GM19455 (cell line): Measurements from ENCODE around the gene VKORC1L1.
"Not testable (repeated sequence)": the region's sequence is repeated elsewhere in the genome, so short reads cannot be mapped to it uniquely, and the experiment has no call there.

ENCODE experiments used
- ATAC-seq: cut with Tn5 transposase; IDR thresholded peaks from one replicate; pipeline ENCODE4 v1.9.1; 2021; ENCODE audit not compliant: unreplicated experiment

VKORC1L1 gene

DNA sequence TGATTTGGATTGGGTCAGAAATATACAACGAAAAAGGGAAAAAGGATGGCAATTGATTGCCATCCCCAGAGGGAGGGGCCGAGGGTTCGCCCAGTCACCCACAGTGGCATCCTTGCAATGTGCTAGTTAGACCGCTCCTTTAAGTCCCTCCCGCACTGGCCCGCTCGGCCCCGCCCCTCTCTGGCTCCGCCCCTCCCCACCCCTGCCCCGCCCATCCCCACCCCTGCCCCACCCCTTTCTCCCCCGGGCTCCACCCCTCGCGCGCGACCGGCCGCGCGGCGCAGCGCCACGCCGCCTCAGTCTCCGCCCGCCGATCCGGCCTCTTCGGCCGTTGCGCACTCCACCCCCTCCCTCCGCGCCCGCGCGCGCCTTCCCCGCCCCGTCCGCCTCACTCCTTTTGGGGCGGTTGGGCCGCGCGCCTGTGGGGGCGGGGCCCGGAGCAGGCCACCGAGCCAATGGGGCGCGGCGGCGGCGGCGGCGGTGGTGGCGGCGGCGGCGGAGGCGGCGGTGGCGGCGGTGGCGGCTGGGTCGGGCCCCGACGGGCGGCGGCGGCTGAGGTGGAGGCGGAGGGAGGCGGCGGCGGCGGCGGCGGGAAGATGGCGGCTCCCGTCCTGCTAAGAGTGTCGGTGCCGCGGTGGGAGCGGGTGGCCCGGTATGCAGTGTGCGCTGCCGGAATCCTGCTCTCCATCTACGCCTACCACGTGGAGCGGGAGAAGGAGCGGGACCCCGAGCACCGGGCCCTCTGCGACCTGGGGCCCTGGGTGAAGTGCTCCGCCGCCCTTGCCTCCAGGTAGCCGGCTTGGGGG lies at the start of gene VKORC1L1:
Gene VKORC1L1 (plus strand): TSS at position 299 of the 806 bp plus-strand sequence. CDS start 298 bp downstream, at position 597.
- ATAC-seq: peak; percentile 84

DNA sequence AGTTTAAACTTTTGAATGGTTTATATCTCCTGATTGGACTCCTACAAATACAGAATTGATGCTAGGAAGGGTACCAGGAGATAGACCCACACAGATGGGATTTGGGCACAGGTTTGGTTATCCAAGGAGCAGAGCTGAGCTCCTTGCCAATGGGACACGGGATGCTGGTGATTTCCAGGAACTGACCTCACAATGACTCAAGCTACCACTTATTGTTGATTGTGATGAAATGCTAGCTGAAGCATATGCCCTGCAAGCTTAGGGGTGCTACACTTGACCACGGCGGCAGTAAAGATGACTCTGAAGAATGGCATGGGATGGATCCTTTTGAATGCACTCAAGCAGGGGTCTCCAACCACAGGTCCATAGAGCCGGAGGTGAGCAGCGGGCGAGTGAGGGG lies 45.5 kb upstream of the VKORC1L1 start:
- ATAC-seq: no peak

DNA sequence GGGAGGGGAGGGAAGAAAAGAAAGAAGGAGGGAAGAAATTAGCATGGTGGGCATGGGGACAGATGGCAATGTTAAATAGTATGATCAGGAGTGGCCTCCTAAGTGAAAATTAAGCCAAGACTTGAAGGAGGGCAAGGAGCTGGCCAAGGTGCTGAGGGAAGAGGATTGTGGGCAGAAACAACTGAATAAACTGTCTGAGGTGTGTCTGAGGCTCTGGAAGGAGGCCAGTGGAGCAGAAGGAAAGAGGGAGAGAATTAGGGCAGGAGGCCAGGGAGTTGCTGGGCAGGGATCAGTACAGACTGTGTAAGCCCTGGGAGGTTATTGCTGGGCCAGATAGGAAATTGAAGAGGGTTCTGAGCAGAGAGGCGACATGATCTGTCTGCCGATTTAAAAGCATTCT lies 40.6 kb upstream of the VKORC1L1 start:
- ATAC-seq: no peak

DNA sequence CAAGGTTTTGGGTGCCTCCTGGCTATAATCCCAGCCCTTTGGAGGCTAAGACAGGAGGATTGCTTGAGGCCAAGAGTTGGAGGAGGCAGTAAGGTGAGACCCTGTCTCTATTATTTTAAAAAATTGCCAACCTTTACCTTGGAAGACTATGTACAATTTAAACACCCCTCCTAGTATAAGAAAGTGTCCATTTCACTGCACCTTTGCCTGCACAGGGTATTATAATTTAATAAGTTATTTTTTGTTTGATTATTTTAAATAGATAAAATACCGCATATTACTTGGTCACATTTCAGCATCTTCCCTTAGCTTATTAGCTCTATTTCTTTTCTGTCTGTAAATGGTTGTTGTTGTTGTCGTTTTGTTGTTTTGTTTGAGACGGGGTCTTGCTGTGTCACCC lies 36.2 kb upstream of the VKORC1L1 start:
- not testable (repeated sequence) for ATAC-seq

DNA sequence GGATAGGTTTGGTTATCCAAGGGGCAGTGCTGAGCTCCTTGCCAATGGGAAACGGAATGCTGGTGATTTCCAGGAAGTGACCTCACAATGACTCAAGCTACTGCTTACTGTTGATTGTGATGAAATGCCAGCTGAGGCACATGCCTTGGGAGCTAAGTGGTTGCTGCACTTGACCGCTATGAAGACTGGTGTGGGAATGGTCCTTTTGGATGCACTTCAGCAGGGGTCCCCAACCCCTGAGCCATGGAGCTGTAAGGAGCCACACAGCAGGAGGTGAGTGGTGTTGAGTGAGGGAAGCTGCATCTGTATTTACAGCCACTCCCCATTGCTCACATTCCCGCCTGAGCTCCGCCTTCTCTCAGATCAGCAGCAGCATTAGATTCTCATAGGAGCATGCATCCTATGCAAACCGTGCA lies 35.3 kb upstream of the VKORC1L1 start:
- ATAC-seq: not testable (repeated sequence)

DNA sequence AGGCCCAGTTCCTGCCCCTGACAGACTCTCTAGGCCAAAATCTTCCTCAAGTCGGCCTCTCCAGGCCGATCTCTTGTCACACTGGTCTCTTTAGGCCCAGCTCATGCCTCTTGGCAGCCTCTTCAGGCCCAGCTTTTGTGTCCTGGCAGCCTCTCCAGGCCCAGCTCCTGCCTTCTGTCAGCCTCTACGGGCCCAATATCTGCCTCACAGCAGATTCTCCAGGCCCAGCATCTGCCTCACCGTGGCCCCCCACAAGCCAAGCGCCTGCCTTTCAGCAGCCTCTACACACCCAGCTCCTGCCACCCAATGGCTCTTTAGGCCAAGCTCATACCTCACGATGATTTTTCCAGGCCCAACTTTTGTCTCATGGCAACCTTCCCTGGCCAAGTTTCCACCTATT lies 33.0 kb upstream of the VKORC1L1 start:
- no peak for ATAC-seq

DNA sequence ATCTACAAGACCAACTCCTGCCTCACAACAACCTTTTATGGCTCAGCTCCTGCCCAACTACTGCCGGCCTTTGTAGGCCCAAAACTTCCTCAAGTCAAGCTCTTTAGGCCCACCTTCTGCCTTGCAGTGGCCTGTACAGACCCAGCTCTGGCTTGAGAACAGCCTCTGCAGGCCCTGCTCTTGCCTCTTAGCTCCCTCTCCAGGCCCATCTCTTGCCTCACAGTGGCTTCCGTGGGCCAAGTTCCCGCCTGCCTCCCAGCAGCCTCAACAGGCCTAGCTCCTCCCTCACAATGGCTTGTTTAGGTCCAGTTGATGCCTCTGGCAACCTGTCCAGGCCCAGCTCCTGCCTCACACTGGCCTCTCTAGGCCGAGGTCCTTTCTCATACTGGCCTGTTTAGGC lies 32.4 kb upstream of the VKORC1L1 start:
- no peak for ATAC-seq

DNA sequence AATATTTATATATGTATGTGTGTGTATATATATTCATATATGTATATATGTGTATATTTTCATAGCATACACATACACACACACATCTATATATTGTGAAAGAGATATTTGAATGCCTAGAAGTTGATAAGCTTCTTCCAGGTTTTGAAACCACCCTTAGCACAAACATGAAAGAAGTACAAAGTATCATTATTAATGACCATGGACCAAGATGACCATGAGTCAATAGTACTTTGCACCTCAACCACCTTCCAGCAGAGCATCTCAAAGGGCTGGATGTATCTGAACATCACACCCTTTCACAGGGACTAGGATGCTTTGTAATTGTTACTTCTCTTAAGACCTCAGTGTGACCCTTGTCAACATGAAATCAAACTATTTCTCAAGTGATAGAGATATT lies 29.3 kb upstream of the VKORC1L1 start:
- not testable (repeated sequence) for ATAC-seq

DNA sequence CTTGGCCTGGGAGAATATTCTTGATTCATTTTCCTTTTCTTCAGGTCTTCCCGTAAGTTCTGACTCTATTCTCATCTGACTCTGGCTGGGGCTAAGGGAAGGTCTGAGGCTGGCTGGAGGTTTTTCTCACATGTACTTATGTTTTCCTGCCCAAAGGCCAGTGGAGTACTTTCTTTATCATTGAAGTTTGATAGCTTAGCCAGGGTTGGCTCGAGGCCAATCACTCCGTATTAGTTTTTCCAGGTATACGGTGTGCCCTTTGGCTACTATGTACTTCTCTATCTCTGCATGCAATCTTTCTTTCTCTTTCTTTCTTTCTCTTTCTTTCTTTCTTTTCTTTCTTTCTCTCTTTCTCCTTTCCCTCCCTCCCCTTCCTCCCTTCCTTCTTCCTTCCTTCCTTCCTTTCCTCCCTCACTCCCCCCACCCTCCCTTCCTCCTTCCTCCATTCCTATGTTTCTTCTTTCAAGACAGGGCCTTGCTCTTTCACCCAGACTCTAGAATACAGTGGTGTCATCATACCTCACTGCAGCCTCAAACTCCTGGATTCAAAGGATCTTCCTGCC lies 26.8 kb upstream of the VKORC1L1 start:
- no peak for ATAC-seq

DNA sequence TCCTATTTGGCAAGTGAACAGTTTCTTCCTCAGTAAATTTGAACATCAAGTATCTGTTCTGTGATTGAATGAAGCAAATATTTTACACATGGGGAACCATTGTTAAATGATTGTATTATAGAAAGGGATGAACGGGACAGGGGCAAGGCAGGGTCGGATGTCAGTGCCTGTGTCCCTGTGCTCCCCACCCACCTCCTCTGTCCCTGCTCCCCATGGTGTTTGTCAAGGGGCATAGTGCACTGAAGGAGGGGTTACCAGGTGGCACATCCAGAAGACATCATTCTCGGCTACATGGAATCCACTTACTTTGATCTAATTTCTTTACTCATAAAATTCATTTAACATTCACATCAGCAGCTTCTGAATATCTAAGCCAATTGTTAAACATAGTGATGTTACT lies 19.4 kb upstream of the VKORC1L1 start:
- ATAC-seq: not testable (repeated sequence)

DNA sequence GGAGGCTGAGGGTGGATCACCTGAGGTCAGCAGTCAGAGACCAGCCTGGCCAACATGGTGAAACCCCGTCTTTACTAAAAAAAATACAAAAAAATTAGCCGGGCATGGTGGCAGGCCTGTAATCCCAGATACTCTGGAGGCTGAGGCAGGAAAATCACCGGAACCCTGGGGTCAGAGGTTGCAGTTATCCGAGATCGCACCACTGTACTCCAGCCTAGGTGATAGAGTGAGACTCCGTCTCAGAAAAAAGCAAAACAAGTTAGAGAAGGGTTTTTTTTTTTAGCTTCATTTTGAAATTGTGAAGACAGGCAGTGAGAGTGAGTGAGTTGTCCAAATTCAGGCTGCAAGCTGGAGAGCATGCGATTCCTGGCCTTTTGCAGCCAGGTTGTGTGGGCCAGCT lies 19.0 kb upstream of the VKORC1L1 start:
- not testable (repeated sequence) for ATAC-seq

DNA sequence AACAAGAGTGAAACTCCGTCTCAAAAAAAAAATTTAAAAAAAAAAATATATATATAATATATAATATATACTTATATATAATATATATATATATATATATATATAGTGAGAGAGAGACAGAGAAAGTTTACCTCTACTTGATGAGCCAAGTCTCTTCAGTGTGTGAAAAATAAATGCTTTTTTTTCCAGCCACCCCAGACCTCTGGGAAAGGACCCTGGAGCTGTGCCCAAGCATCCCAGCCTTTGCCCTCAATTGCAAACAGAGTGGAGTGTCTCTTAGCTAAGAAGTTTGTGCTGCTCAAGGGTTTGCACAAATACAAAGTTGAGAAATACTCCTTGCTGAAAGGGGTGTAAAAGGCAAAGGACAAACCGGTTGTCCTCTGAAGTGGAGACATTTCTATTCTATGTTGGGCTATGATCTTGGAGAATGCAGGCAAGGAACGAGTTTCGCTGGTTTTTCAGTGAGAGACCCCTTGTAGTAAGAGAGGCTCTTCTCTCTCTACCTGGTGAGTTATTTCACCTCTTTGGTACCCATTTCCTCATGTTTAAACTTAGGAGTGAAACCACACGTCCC lies 15.5 kb upstream of the VKORC1L1 start:
- not testable (repeated sequence) for ATAC-seq

DNA sequence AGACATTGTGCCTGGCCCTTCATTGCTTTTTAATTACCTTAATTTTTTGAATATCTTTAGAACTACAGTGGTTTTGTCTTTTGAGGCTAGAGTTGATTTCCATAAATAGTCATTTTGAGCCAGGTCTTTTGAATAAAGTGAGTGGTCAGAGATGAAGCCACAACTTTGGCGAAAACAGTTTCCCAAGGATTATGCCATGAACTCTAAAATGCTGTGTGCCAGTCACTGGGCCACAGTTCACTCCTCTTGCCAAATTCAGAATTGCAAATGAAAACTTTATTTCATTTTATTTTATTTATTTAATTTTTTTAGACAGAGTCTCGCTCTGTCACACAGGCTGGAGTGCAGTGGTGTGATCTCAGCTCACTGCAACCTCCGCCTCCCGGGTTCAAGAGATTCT lies 14.2 kb upstream of the VKORC1L1 start:
- not testable (repeated sequence) for ATAC-seq

DNA sequence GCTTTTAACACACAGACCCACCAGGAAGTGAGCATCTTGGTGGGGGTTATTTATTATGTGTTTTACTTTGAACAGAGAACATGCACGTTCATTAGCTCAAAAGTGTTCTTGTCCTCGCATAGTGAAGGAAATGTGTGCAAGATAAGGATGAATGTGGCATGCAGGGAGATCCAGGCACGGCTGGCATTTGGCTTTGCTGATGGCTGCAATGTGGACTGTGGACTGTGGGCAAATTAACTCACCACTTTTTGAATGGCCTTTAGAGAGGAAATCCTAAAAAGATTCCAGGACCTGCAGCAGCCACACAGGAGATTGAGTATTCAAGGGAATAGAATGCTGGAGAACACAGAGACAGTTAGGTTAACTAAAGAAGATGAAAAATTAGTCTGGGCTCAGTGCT lies 6.6 kb upstream of the VKORC1L1 start:
- ATAC-seq: not testable (repeated sequence)

DNA sequence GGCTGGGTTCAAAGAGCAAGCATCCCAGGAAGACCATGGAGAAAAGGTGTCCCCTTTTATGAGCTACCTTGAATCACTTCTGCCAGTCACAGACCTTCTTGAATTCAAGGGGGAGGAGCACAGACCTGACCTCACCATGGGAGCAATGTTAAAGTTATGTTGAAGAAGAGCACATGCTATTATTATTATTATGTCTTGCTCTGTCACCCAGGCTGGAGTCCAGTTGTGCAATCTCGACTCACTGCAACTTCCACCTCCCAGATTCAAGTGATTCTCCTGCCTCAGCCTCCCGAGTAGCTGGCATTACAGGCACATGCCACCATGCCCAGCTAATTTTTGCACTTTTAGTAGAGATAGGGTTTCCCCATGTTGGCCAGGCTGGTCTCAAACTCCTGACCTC lies 5.2 kb upstream of the VKORC1L1 start:
- not testable (repeated sequence) for ATAC-seq

DNA sequence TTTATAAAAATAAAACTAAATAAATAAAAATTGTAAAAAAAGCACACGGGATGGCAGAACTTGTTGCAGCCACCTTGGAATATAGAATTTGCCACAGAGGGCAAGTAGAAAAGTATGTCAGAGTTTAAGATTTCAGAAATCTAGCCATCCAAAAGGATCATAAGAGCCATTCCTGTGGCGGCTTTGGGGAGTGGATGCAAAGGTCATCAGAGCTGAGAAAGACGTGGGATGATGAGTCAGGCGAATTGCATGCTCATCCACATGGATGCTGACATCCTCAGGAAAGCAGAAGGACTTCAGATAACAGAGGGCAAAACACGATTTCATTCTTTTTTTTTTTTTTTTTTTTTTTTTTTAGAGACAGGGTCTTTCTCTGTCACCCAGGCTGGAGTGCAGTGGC lies 3.6 kb upstream of the VKORC1L1 start:
- not testable (repeated sequence) for ATAC-seq

DNA sequence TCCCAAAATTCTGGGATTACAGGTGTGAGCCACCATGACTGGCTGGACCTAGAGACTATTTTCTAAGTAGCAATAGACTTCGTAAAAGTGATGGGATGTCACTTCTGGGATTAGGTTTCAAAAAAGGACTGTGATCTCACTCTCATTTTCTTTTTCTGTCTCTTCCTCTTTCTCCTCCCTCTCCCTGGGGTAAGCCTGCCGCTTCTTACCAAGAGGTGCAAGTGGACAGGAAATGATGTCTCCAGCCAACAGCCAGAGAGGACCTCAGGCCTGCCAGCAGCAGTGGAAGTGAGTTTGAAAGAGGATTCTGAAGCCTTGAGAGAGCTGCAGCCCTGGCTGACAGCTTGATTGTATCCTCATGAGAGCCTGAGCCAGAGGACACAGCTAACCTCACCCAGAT lies 1.4 kb upstream of the VKORC1L1 start:
- not testable (repeated sequence) for ATAC-seq

DNA sequence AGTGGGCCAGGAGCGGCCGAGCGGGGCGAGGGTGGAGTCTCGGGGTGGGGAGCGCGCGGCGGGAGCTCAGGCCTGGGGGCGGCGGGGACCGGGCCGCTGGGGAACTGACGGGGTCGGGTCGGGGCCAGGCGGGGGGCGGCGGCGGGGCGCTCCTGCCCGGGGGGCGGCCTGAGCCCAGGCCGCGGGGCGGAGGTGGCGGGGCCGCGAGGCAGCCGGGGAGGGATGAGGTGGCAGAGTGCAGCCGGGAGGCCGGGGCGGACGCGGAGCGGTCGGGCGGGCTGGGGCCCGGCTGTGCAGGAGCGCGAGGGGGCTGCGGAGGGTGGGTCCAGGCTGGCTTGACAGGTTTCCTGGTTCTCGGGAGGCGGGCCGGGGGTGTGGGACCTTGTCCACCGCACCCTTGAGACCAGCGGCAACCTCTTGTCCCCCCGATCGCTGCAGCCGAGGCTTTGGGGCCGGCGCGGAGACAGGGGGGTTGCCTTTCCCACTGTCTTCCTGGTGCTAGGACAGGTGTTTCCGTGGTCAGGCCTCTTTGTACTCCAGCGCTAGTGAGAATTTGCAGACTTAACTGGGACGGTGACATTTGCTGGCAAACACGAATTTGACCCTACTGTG lies 814 bp downstream of the VKORC1L1 start:
- peak; percentile 41 for ATAC-seq

DNA sequence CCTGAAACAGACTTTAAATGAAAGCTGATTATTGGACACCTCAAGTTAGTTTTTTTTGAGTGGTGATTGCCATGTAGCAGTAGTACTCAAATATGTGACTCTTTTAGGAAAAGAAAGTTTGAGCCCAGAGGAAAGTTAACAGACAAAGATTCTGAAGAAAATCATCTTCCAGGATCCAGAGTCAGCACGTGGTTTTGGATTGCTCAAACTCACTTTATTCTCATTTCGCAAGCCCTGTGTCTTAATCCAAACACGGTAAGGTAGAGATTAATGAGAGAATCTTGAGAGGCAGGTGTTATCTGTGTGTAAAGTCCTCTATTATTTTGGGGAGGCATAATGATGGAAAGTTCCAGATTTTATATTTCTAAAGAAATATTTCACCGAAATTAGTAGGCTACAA lies 2.8 kb downstream of the VKORC1L1 start:
- ATAC-seq: not testable (repeated sequence)

DNA sequence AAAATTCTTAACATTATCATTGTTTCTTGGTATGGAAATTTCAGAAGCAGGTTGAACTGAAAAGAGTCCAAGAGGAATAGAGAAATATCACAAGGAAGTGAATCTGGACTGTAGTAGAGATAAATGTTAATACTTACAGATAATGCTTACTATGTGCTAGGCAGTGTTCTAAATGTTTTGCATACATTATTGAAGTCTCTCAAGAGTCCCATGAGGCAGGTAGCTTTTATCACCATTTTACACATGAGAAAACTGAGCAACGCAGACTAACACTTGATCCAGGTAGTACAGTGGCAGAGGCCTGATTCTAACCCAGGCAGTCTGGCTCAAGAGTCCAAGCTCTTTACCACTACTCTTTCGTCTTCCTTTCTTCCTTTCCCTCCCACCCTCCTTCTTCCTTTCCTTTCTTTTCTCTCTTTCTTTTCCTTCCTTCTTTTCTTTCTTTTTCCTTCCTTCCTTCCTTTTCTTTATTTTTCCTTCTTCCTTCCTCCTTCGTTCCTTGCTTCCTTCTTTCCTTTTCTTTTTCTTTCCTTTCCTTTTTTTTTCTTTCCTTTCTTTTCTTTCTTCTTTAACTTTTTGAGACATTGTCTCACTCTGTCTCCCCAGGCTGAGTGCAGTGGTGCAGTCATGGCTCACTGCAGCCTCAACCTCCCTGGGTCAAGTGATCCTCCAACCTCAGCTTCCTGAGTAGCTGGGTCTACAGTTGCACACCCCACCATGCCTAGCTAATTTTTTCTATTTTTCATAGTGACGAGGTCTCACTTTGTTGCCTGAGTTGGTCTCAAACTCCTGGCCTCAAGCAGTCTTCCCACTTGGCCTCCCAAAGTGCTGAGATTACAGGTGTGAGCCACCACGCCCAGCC lies 6.6 kb downstream of the VKORC1L1 start:
- ATAC-seq: not testable (repeated sequence)

DNA sequence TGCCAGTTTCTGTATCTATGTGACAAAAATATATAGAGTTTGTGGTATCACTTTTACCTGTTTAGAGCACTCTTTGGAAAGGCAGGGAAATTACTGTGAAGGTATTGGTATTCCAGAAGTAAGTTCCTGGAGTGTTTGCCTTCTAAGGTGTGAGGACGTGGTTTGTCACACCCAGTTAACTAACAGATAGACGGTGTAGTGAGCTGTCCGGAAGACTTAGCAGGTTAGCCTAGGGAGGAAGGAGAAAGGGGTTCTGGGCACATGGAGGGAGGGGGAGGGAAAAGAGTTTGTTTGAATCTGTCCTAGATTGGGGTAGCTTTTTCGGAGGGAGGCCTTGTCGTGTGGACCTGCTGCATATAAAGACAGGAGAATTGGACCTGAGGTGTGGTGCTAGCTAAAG lies 7.4 kb downstream of the VKORC1L1 start:
- not testable (repeated sequence) for ATAC-seq
